Measurements from ENCODE around the gene STUM. TPM values are rescaled to one million over a fixed set of nuclear protein-coding genes. Genes with fewer than 3 reads are reported as not detected.

The STUM gene
- total RNA-seq, 1 donor from 2014 or later, result 6.4 TPM

DNA sequence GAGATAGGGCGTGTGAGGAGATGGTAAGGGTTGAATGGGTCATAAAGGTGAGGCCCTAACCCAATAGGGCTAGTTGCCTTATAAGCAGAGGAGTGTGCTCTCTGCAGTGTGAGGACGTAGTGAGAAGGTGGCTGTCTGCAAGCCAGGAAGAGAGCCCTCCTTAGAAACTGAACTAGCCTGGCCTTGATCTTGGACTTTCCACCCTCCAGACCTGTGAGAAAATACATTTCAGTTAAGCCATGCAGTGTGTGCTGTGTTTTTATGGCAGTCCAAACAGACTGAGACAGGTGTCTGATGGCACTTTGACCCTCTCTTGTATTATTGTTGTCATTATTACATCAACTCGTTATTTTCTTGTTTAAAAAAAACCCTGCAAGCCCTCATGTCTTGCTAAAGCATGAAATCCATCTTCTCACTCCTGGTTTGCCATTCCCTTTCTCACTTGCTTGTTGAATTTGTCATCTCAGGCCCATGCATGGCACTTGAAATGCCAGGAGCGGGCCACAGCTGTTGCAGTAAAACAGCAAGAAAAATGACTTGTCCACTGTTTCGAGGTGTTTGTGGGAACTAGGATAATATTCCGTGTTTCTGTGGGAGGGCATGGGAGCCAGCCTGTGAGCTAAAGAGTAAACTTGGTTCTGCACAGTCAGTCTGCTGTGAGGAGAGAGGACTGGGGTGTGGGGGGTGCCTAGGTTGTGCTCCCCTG lies 78.6 kb downstream of the STUM start:
- Histone ChIP-seq H3K9me3 (no peaks in the 10 kb centered on the region), H3K4me1 (peaks cover 15% of the 10 kb centered on the region), H3K4me3 (no peak overlapping the region), H3K27me3 (no peaks in the 10 kb centered on the region), H3K27ac (peak overlapping the region; percentile 26), H3K36me3 (peaks cover 0 to 2% of the 10 kb centered on the region in 2 donors)
- no peak for TF ChIP-seq POLR2AphosphoS5 (IDR thresholded peaks at IDR 0.05; ENCODE audit: insufficient read depth in 1 of 2, low read depth in 1 of 2)
- no peak for DNase-seq (ENCODE audit: extremely low spot score in 2 of 2)
- intact Hi-C loops (cut with DNase I), result loop anchor here (2.0 kb wide), 1 partner anchor 202 kb away; no protein-coding TSS in a partner anchor

DNA sequence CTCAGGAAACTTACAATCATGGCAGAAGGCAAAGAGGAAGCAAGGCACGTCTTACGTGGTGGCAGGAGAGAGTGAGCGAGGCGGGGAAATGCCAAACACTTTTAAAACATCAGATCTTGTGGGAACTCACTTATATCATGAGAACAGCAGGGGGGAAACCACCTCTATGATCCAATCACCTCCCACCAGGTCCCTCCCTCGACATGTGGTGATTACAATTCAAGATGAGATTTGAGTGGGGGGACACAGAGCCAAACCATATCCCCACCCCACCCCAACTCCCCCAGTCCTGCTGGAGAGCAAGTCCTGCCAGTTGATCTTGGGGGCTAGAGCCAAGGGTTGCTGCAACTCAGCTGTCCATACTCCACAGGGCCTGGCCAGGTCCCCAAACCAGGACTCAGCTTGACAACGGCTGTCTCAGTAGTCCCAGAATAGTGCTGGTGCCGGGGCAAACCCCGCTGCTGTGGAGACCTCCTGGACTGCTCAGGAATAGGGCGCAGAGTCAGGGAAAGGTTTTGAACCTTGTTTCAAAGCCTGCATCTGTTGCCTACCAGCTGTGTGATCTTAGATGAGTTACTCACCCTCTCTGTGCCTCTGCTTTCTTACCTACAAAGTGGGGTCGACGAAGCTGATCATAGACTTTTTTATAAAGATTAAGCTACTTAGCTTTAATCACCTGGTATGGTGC lies 79.5 kb downstream of the STUM start:
- H3K36me3 ChIP-seq, result peaks cover 0 to 4% of the 10 kb centered on the region in 2 donors
- H3K4me3 ChIP-seq, result no peak overlapping the region
- H3K27ac ChIP-seq, result no peak overlapping the region
- H3K27me3 ChIP-seq, result no peaks in the 10 kb centered on the region
- intact Hi-C loops (cut with DNase I), result loop anchor here (2.0 kb wide), 1 partner anchor 201 kb away; no protein-coding TSS in a partner anchor
- no peaks in the 10 kb centered on the region for H3K9me3 ChIP-seq
- peaks cover 23% of the 10 kb centered on the region for H3K4me1 ChIP-seq
- TF ChIP-seq POLR2AphosphoS5 (IDR thresholded peaks at IDR 0.05; ENCODE audit: insufficient read depth in 1 of 2, low read depth in 1 of 2), result no peak
- TF ChIP-seq POLR2A (IDR thresholded peaks at IDR 0.05), result no peak
- TF ChIP-seq, protein P1, sequence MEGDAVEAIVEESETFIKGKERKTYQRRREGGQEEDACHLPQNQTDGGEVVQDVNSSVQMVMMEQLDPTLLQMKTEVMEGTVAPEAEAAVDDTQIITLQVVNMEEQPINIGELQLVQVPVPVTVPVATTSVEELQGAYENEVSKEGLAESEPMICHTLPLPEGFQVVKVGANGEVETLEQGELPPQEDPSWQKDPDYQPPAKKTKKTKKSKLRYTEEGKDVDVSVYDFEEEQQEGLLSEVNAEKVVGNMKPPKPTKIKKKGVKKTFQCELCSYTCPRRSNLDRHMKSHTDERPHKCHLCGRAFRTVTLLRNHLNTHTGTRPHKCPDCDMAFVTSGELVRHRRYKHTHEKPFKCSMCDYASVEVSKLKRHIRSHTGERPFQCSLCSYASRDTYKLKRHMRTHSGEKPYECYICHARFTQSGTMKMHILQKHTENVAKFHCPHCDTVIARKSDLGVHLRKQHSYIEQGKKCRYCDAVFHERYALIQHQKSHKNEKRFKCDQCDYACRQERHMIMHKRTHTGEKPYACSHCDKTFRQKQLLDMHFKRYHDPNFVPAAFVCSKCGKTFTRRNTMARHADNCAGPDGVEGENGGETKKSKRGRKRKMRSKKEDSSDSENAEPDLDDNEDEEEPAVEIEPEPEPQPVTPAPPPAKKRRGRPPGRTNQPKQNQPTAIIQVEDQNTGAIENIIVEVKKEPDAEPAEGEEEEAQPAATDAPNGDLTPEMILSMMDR (IDR thresholded peaks at IDR 0.05), result no peak
- DNase-seq (ENCODE audit: extremely low spot score in 2 of 2), result no peak

DNA sequence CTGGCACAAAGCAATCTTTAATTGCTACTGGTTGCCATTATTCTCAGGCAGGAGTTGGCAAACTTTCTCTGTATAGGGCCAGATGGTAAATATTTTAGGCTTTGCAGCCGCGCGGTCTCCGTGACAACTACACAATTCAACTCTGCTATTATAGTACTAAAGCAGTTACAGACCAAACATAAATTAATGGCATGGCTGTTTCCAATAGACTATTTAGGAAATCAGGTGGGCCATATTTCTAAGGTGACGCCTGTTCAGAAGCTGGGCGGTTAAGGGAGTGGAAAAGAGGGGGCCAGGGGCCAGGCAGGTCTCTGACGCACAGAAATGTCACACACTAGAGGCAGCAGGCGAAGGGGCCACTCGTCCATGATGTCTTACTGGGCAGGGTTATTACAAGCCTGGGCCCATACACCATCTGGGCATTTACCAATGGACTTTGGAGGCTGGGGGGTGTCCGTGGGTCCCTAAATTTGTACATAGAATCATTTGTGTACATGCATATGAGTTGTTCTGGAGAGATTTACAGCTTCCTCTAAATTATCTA lies 80.1 kb downstream of the STUM start:
- DNase-seq (ENCODE audit: extremely low spot score in 2 of 2), result no peak
- TF ChIP-seq, protein P1 (IDR thresholded peaks at IDR 0.05), result no peak
- no peak for TF ChIP-seq POLR2AphosphoS5 (IDR thresholded peaks at IDR 0.05; ENCODE audit: insufficient read depth in 1 of 2, low read depth in 1 of 2)
- no peak for TF ChIP-seq POLR2A (IDR thresholded peaks at IDR 0.05)
- no peaks in the 10 kb centered on the region for H3K9me3 ChIP-seq
- H3K36me3 ChIP-seq, result peaks cover 0 to 4% of the 10 kb centered on the region in 2 donors
- H3K4me3 ChIP-seq, result no peak overlapping the region
- intact Hi-C loops (cut with DNase I), result no loop called here
- no peak overlapping the region for H3K27ac ChIP-seq
- H3K4me1 ChIP-seq, result peaks cover 29% of the 10 kb centered on the region
- no peaks in the 10 kb centered on the region for H3K27me3 ChIP-seq

DNA sequence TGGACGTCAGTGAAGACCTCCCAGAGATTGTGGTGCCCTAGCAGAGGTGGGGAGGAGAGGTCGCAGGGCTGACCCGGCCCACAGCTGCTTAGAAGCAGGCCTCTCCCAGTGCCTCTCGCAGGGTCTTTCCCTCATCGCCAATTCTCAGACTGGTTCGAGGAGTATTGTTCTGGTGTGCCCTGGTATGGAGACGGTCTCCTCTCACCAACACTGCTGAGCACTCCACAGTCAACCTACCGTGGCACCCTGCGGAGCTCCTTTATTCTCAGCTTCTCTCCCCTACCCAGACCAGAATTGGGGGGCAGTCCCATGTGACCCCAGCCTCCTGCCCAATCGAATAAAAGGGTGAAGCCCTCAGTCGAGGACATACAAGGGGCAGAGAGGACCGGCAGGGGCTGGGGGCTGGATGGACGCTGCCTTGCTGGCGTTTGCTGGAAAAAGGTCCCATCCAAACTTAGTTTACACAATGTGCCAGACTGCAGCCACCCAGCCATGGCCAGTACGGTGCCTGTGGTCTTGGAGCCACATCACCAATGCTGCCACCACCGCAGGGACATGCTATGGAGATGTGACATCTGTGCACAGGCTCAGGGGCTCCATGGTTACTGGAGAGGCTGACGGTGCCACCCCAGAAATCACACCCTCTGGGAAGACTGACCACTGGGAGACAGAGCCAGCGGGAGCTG lies 80.8 kb downstream of the STUM start:
- Histone ChIP-seq H3K27me3 (no peaks in the 10 kb centered on the region), H3K27ac (no peak overlapping the region), H3K9me3 (no peaks in the 10 kb centered on the region), H3K36me3 (peaks cover 0 to 4% of the 10 kb centered on the region in 2 donors), H3K4me1 (peaks cover 36% of the 10 kb centered on the region), H3K4me3 (no peak overlapping the region)
- intact Hi-C loops (cut with DNase I), result no loop called here
- no peak for DNase-seq (ENCODE audit: extremely low spot score in 2 of 2)
- TF ChIP-seq POLR2AphosphoS5 (IDR thresholded peaks at IDR 0.05; ENCODE audit: insufficient read depth in 1 of 2, low read depth in 1 of 2), result no peak
- TF ChIP-seq POLR2A (IDR thresholded peaks at IDR 0.05), result no peak
- TF ChIP-seq, protein P1 (IDR thresholded peaks at IDR 0.05), result no peak

DNA sequence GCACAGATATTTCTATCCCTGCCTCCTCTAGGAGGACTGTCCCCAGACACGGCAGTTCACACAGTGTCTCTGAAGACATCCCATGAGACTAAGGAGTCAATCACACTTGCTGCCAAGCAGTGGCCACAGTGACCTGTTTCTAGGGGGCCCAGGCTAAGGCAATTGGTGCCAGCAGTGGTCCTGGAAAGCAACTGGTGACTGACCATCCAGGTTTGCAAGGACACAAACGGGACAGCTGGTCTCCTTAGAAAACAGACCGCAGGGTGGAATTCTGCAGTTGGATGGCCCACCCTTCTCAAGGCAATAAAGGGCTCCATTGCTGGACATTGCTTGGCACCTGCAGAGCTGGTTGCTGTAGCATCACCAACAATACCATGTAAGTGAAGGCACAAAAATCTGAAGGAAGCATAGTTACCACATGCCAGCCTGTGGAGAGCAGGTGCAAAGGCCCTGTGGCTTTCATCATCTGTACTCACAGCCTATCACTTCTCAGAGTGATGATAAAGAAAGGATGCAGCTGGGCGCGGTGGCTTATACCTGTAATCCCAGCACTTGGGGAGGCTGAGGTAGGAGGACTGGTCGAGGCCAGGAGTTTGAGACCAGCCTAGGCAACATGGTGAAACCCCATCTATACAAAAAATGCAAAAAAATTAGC lies 81.5 kb downstream of the STUM start:
- intact Hi-C loops (cut with DNase I), result loop anchor here (10.0 kb wide), 1 partner anchor 105 kb away; the partner anchor contains the start of gene ITPKB
- peaks cover 0 to 4% of the 10 kb centered on the region in 2 donors for H3K36me3 ChIP-seq
- DNase-seq (ENCODE audit: extremely low spot score in 2 of 2), result no peak
- H3K9me3 ChIP-seq, result no peaks in the 10 kb centered on the region
- no peaks in the 10 kb centered on the region for H3K27me3 ChIP-seq
- H3K27ac ChIP-seq, result no peak overlapping the region
- no peak overlapping the region for H3K4me3 ChIP-seq
- no peak for TF ChIP-seq POLR2A (IDR thresholded peaks at IDR 0.05)
- TF ChIP-seq, protein P1 (IDR thresholded peaks at IDR 0.05), result no peak
- H3K4me1 ChIP-seq, result peaks cover 43% of the 10 kb centered on the region
